Kidney (tissue), 14 donors: ENCODE results near the gene WWC2. TPM values are rescaled to one million over a fixed set of nuclear protein-coding genes. Genes with fewer than 3 reads are reported as not detected.

Experiments used
- DNase-seq, 5 donors: peaks; one replicate each; pipeline ENCODE4 v3.0.0-alpha.2; 2013 to 2020
- FAIRE-seq: peaks from 2 replicates; lab custom pipeline; 2012; peaks lifted over from hg19 to GRCh38; lab: Jason Lieb, UNC
- H3K27ac ChIP-seq, 2 donors: one replicate each; pipeline ENCODE4 v1.7.0; 2013; ENCODE audit warnings: low read depth in 2 of 2, low read length in 2 of 2, inconsistent platforms in 1 of 2
- H3K27me3 ChIP-seq: one replicate; pipeline ENCODE4 v1.7.1; 2013; ENCODE audit warnings: low read length, inconsistent platforms; ENCODE audit not compliant: control insufficient read depth, insufficient read depth
- H3K36me3 ChIP-seq, 3 donors: one replicate each; pipeline versions ENCODE4 v1.7.0 to v1.7.1; 2013; ENCODE audit warnings: low read length in 3 of 3, control low read depth in 1 of 3, inconsistent platforms in 1 of 3; ENCODE audit not compliant: insufficient read depth in 3 of 3, control insufficient read depth in 2 of 3
- H3K4me1 ChIP-seq, 3 donors: one replicate each; pipeline versions ENCODE4 v1.7.0 to v1.7.1; 2013; ENCODE audit warnings: low read length in 3 of 3, inconsistent platforms in 1 of 3, low read depth in 1 of 3; ENCODE audit not compliant: control insufficient read depth in 2 of 3, insufficient read depth in 2 of 3
- H3K4me3 ChIP-seq, 3 donors: one replicate each; pipeline versions ENCODE4 v1.7.0 to v1.8.1; 2013; ENCODE audit warnings: low read length in 3 of 3, control low read depth in 1 of 3, inconsistent platforms in 1 of 3
- H3K9ac ChIP-seq, 3 donors: one replicate each; pipeline versions ENCODE4 v1.7.0 to v1.7.1; 2013; ENCODE audit warnings: low read length in 3 of 3, control low read depth in 1 of 3, inconsistent platforms in 1 of 3
- H3K9me3 ChIP-seq, 3 donors: one replicate each; pipeline versions ENCODE4 v1.7.0 to v1.7.1; 2013; ENCODE audit warnings: low read length in 3 of 3, control low read depth in 1 of 3, inconsistent platforms in 1 of 3; ENCODE audit not compliant: control insufficient read depth in 2 of 3, insufficient read depth in 1 of 3
- CTCF ChIP-seq: IDR thresholded peaks from 3 replicates; pipeline ENCODE4 v1.5.1; 2012; ENCODE audit warnings: mild to moderate bottlenecking, moderate library complexity, borderline replicate concordance; ENCODE audit not compliant: insufficient read depth; ENCODE audit errors: extremely low read depth
- intact Hi-C: fragments of 100-400 bp; cut with DNase I; formaldehyde crosslinking; loops from one replicate; pipeline ENCODE4 v1.11.1; 2022
- polyA plus RNA-seq: library from polyadenylated mRNA; stranded (reverse); fragments of 350-450 nt; fragmentation: Illumina TruSeq; extraction: RNeasy Lipid Tissue Mini Kit (QIAGEN cat#74804); gene quantifications from one replicate; pipeline ENCODE4 v1.2.3, GENCODE V29; 2014; ENCODE audit warnings: low read depth, low replicate concordance; ENCODE audit not compliant: insufficient read depth
- total RNA-seq: library from RNA; stranded (reverse); fragmentation: NEBNext Ultra II Directional; extraction: Animal tissue kit (Norgen Biotek cat#: 25700); gene quantifications from one replicate; pipeline ENCODE4 v1.2.1, GENCODE V29; 2021
- donor health status: control.
- donor health status: control.
- donor health status: control.
- donor health status: control.
- donor health status: control.
- donor health status: DM: yes; HTN: yes; CAD: no.
- donor health status: Normal renal cell carcinoma (clear cell type).

Gene WWC2
- total and polyA plus RNA-seq, 2 donors from 2014 or later: 10.1 to 59.6 TPM

GRCh38 chr4:183304538-183304937 is 205.5 kb downstream of the WWC2 start:
- FAIRE-seq (no peak), DNase-seq (no peak)
- no peak overlapping the region for H3K9ac ChIP-seq
- no peaks in the 10 kb centered on the region for H3K9me3 ChIP-seq
- H3K4me1 ChIP-seq: no peaks in the 10 kb centered on the region
- no peak overlapping the region for H3K27ac ChIP-seq
- no peaks in the 10 kb centered on the region for H3K36me3 ChIP-seq
- H3K4me3 ChIP-seq: no peak overlapping the region
- no peak for TF ChIP-seq CTCF
- H3K27me3 ChIP-seq: no peaks in the 10 kb centered on the region
- intact Hi-C loops: no loop called here

- no peak for TF ChIP-seq CTCF
- Histone ChIP-seq H3K4me3 (no peak overlapping the region), H3K27ac (no peak overlapping the region), H3K9ac (no peak overlapping the region), H3K36me3 (peaks cover 0 to 2% (median 0%) of the 10 kb centered on the region in 3 donors), H3K4me1 (no peaks in the 10 kb centered on the region), H3K9me3 (no peaks in the 10 kb centered on the region), H3K27me3 (no peaks in the 10 kb centered on the region)
- no peak for FAIRE-seq
- intact Hi-C loops: no loop called here
- DNase-seq: no peak
These were observed 207.8 kb downstream of the WWC2 start for GRCh38 chr4:183306811-183307210.

GRCh38 chr4:183312841-183313240 is 213.8 kb downstream of the WWC2 start:
- Histone ChIP-seq H3K9me3 (no peaks in the 10 kb centered on the region), H3K27me3 (no peaks in the 10 kb centered on the region), H3K9ac (no peak overlapping the region), H3K36me3 (peaks cover 0 to 12% (median 12%) of the 10 kb centered on the region in 3 donors), H3K27ac (no peak overlapping the region), H3K4me3 (no peak overlapping the region), H3K4me1 (no peaks in the 10 kb centered on the region)
- DNase-seq (no peak), FAIRE-seq (no peak)
- no peak for TF ChIP-seq CTCF
- intact Hi-C loops: no loop called here

- H3K4me3 ChIP-seq: no peak overlapping the region
- intact Hi-C loops: no loop called here
- FAIRE-seq (no peak), DNase-seq (no peak)
- no peaks in the 10 kb centered on the region for H3K9me3 ChIP-seq
- no peaks in the 10 kb centered on the region for H3K27me3 ChIP-seq
- no peak for TF ChIP-seq CTCF
- H3K9ac ChIP-seq: no peak overlapping the region
- no peaks in the 10 kb centered on the region for H3K4me1 ChIP-seq
- H3K27ac ChIP-seq: no peak overlapping the region
- H3K36me3 ChIP-seq: peaks cover 0 to 12% (median 12%) of the 10 kb centered on the region in 3 donors
These were observed 215.3 kb downstream of the WWC2 start for GRCh38 chr4:183314336-183314735.
